ENCODE results near the gene IRAK3.
"Not testable (repeated sequence)": the region's sequence is repeated elsewhere in the genome, so short reads cannot be mapped to it uniquely, and the experiment has no call there.

IRAK3 gene

GRCh38 chr12:66170606-66171005, 18.4 kb upstream of the IRAK3 start:
- no peak for FAIRE-seq

DNA sequence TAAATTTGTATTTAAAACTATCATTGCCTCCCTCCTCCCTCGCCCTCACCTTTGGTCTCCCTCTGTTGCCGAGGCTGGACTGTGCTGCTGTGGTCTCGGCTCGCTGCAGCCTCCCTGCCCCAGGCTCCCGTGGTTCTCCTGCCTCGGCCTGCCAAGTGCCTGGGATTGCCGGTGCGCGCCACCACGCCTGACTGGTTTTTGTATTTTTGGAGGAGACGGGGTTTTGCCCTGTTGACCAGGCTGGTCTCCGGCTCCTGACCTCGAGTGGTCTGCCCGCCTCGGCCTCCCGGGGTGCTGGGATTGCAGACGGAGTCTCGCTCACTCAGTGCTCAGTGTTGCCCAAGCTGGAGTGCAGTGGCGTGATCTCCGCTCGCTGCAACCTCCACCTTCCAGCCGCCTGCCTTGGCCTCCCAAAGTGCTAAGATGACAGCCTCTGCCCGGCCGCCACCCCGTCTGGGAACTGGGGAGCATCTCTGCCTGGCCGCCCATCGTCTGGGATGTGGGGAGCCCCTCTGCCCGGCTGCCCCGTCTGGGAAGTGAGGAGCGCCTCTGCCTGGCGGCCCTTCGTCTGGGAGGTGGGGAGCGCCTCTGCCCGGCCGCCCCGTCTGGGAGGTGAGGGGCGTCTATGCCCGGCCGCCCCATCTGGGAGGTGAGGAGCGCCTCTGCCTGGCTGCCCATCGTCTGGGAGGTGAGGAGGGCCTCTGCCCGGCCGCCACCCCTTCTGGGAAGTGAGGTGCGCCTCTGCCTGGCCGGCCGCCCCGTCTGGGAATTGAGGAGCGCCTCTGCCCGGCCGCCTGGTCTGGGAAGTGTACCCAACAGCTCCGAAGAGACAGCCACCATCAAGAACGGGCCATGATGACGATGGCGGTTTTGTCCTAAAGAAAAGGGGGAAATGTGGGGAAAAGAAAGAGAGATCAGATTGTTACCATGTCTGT, 14.4 kb upstream of the IRAK3 start:
- not testable (repeated sequence) for FAIRE-seq

DNA sequence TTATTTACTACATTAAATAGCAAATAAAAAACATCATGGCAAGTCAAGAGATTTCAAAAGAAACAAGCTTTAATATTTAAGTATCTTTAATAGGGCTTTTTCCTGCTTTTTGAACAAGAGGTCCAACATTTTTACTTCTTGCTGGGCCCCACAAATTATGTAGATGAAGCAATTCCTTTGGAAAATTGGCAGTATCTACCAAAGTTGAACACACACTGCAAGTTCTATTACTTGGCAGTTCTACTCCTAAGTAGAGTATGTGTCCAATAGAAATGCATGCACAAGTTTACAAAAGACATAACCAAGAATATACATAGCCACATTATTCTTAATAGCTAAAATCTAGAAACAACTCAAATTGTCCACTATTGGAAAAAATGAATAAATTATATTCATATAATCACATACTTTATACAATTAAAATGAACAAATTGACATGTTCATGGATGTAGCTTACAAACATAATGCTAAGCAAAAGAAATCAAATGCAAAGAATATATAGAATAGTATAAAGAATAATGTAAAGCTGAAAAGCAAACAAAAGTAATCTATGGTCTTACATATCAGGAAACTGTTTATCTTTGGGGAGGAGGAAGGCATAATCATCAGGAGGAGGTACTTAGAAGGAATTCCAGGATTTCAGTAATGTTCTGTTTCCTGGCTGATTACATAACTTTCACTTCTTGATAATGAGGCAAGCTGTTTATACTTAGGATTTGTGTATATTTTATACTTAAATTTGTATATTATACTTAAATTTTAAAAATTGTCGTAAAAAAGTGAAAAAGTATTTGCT, 12.7 kb upstream of the IRAK3 start:
- peak; percentile 50 for FAIRE-seq

DNA sequence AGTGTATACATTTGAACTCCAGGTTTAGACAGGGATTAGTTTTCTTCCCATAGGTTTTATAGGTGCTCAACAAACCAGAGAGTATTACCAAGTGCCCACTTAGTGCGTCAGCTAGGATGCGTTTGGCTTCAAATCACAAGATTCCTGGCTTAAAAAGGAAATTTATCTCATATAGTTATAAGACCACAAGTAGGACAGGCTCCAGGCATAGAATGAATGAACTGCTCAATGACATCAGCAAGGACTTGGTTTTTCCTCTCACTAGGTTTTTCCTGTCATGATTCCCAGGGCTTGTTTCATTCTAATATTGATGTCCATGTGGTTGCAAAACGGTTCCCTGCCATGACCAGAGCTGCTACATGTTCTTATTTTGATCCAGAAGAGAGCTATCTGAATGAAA, 6.1 kb upstream of the IRAK3 start:
- FAIRE-seq, result no peak

DNA sequence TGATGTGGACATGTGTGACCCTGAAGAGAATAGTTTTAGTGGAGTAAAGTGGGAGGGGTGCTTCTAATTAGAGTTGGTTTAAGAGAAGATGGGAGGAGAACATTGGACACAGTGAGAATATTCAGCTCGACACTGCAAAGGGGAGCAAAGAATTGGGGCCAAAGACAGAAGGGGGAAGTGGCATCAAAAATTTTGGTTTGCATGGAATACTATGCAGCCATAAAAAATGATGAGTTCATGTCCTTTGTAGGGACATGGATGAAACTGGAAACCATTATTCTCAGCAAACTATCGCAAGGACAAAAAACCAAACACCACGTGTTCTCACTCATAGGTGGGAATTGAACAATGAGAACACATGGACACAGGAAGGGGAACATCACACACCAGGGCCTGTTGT, 4.2 kb upstream of the IRAK3 start:
- FAIRE-seq, result not testable (repeated sequence)

DNA sequence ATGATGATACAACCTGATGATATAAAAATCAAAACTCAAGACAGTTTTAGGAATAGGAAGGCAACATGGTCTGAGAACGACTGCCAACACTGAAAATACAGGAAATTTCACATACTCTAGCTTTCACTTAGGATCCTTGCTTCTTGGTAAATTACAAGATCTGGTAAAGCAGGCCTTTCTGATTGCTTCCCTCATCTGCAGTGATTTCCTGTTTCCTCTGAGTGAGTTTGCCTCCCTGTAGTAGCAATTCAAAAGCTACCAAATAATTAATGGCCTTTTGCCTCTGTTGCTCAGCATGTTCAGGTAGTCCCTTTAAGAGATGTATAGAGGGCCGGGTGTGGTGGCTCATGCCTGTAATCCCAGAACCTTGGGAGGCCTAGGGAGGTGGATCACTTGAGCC, 2.0 kb upstream of the IRAK3 start:
- no peak for FAIRE-seq

DNA sequence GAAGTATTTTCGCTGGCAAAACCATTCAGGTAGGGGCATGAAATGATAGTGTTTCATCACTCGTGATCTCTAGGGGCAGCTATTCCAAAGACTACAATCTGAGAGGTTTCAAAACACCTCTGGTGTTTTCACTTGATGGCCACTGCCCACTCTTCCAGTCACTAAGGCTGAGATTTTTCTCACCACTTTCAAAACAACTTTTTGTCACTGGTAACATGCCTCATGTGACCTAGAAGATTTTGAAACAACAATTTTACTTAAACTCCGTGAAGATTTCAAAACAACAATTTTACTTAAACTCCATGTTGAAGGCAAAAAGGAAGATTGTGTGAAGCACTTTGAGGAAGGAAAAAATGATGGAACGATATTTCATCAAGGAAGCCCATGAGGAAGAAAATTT, 1.2 kb upstream of the IRAK3 start:
- no peak for FAIRE-seq

DNA sequence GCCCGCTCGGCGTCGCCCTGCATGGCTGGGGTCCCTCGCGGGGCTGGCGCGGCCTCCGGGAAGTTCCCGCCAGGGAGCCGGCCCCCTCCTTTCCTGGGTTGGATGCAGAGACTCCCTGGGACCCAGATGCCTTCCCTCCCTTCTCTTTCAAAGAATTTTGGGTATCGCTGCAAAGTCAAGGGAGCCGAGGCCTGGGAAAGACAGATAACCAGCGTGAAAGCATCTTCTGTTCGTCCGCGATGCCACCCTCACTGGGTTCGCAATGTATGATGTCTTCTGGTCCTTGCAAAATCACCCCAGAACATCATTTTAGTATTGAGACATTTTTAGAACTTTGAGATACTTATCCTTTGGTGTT, 451 bp downstream of the IRAK3 start:
- FAIRE-seq, result no peak

DNA sequence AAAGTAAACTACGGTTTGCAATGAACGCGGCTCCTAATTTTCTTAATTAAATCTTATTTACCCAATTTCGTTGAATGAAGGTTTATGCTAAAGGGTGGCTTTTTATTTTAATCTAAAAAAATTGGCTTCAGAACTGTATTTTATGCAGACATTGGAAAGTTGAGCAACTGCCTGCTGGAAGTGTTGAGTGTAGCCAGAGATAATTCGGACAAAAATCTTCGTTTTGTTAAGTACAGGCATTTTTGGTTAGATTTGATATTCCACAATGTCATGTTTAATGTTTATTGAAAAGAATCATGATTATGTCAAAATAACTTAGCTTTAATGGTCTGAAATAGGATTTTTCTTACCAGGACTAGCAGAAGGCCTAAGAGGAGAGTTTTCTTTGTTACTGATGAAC, 875 bp downstream of the IRAK3 start:
- FAIRE-seq, result no peak

- FAIRE-seq, result no peak
Observed at GRCh38 chr12:66190519-66191370, 1.7 kb downstream of the IRAK3 start.

- FAIRE-seq, result no peak
Observed at GRCh38 chr12:66191547-66192126, 2.6 kb downstream of the IRAK3 start.

DNA sequence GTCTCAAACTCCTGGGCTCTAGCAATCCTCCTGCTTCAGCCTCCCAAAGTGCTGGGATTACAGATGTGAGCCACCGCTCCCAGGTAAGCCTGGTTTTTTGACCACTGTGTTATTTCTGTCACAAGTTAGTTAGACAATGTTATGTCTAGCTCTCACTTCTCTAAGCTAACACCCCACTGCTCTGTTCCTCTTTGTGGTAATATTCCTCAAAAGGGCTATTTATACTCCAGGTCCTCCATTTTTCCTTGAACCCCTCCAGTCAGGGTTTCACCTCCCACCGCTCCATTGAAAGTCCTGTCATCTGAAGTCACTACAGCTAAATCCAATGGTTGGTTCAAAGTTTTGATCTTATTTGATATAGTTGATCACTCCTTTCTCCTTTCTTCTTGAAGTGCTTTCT, 5.1 kb downstream of the IRAK3 start:
- no peak for FAIRE-seq

GRCh38 chr12:66195242-66195641, 6.2 kb downstream of the IRAK3 start:
- no peak for FAIRE-seq

GRCh38 chr12:66196806-66197205, 7.8 kb downstream of the IRAK3 start:
- FAIRE-seq, result no peak

DNA sequence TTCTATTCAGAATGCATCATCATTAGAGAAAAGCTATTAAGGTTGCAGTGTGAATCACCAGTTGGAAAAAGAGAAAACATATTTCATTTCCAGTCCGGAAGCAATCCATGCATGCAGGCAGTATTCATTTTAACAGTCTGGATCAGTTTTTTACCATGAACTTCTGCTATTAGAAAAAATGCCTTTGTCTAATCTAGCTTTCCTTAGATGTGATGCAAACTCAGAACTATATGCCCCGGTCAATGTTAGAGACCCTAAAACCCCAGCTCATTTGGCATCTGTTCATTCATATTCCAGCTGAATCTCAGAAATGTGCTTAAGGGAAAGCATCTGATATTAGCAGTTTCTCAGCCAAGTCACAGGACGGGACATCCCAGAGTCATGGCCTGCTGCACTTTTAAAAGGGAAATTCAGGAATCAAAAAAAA, 8.5 kb downstream of the IRAK3 start:
- no peak for FAIRE-seq

GRCh38 chr12:66199141-66199540, 10.1 kb downstream of the IRAK3 start:
- no peak for FAIRE-seq

DNA sequence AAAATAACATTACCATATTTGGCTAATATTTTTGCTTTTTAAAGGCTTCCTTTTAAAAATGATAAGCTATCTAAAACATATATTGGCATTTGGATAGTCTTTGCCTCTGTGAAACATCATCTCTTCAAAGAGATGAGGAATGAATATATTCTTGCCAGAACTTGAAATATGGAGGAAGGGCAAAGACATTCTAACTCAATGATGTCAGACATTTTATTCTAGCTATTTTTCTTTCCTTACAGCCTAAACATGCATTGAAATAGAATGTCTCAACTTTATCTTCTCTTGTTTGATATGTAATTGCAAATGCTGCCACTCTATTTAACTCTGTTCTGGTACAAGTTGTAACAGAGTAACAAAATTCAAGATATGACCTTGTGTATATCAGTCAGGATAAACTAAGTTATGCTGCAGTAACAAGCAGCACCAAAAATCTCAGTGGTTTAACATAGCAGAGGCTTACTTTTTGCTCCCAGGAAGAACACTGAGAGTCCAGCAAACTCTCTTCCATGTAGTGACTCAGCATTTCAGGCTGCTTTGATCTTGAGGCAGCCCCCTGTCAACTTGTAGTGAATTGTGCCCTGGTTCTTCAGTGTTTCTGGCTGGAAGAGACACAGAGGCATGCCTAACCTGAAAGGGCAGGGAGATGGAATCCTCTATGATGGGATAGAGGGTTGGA, 11.0 kb downstream of the IRAK3 start:
- FAIRE-seq, result no peak

DNA sequence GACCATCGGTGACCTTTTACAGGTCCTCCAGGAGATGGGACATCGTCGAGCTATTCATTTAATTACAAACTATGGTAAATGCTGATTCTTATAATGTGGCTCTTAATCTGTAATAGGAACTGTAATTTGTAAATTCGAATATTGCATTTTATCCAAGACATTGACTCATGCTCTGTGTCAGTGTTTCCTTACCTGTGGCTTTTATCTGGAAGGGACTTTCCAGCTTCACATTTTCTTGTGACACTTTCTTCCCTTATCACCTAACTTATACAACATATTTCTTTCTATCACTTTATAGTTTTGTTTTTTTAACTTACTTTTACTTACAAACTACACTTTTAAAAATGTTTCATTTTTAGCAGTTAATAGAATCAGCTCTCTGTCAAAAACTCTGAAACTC, 14.8 kb downstream of the IRAK3 start:
- no peak for FAIRE-seq

- FAIRE-seq, result no peak
Observed at GRCh38 chr12:66206141-66206540, 17.1 kb downstream of the IRAK3 start.

- no peak for FAIRE-seq
Observed at GRCh38 chr12:66210840-66211239, 21.8 kb downstream of the IRAK3 start.

GRCh38 chr12:66211573-66211972, 22.6 kb downstream of the IRAK3 start:
- FAIRE-seq, result not testable (repeated sequence)

- FAIRE-seq, result not testable (repeated sequence)
Observed at GRCh38 chr12:66213011-66213410, 24.0 kb downstream of the IRAK3 start.

Measured in G401.6 (cell line).